GM19238 (cell line): ENCODE measurements around the gene NUP133.
"Not testable (repeated sequence)": the region's sequence is repeated elsewhere in the genome, so short reads cannot be mapped to it uniquely, and the experiment has no call there.

Source experiments
- DNase-seq: peaks from one replicate; pipeline ENCODE4 v3.0.0; 2011; ENCODE audit warnings: low spot score; ENCODE audit not compliant: insufficient read length

The NUP133 gene

GRCh38 chr1:229507951-229508822, at the start of gene NUP133:
NUP133 (minus strand) TSS chr1:229508341; CDS start chr1:229508249, 92 bp downstream.
- DNase-seq = peak; percentile 82

GRCh38 chr1:229557200-229557850, 49.2 kb upstream of the NUP133 start:
- DNase-seq = peak; percentile 42

GRCh38 chr1:229554886-229555621, 46.9 kb upstream of the NUP133 start:
- no peak for DNase-seq

- DNase-seq = no peak
Observed at GRCh38 chr1:229553621-229554130, 45.5 kb upstream of the NUP133 start.

- DNase-seq = no peak
Observed at GRCh38 chr1:229552732-229553131, 44.6 kb upstream of the NUP133 start.

- no peak for DNase-seq
Observed at GRCh38 chr1:229550812-229551567, 42.8 kb upstream of the NUP133 start.

GRCh38 chr1:229547542-229547941, 39.4 kb upstream of the NUP133 start:
- no peak for DNase-seq

- no peak for DNase-seq
Observed at GRCh38 chr1:229544587-229544986, 36.4 kb upstream of the NUP133 start.

GRCh38 chr1:229539863-229540506, 31.8 kb upstream of the NUP133 start:
- DNase-seq = no peak

GRCh38 chr1:229538945-229539344, 30.8 kb upstream of the NUP133 start:
- no peak for DNase-seq

- DNase-seq = no peak
Observed at GRCh38 chr1:229537894-229538293, 29.8 kb upstream of the NUP133 start.

- no peak for DNase-seq
Observed at GRCh38 chr1:229536982-229537381, 28.8 kb upstream of the NUP133 start.

GRCh38 chr1:229535230-229535629, 27.1 kb upstream of the NUP133 start:
- DNase-seq = no peak

GRCh38 chr1:229531326-229531725, 23.2 kb upstream of the NUP133 start:
- DNase-seq = no peak

GRCh38 chr1:229529639-229530038, 21.5 kb upstream of the NUP133 start:
- DNase-seq = no peak

- no peak for DNase-seq
Observed at GRCh38 chr1:229526695-229527094, 18.6 kb upstream of the NUP133 start.

GRCh38 chr1:229523052-229523451, 14.9 kb upstream of the NUP133 start:
- no peak for DNase-seq

GRCh38 chr1:229514578-229515275, 6.6 kb upstream of the NUP133 start:
- peak; percentile 26 for DNase-seq

GRCh38 chr1:229511625-229512024, 3.5 kb upstream of the NUP133 start:
- DNase-seq = not testable (repeated sequence)

GRCh38 chr1:229511201-229511600, 3.1 kb upstream of the NUP133 start:
- DNase-seq = not testable (repeated sequence)
